Measurements from ENCODE around the gene NUS1. TPM values are rescaled to one million over a fixed set of nuclear protein-coding genes. Genes with fewer than 3 reads are reported as not detected.

Gene NUS1
- total RNA-seq, 1 experiment from 2014 or later = 56.9 TPM

DNA sequence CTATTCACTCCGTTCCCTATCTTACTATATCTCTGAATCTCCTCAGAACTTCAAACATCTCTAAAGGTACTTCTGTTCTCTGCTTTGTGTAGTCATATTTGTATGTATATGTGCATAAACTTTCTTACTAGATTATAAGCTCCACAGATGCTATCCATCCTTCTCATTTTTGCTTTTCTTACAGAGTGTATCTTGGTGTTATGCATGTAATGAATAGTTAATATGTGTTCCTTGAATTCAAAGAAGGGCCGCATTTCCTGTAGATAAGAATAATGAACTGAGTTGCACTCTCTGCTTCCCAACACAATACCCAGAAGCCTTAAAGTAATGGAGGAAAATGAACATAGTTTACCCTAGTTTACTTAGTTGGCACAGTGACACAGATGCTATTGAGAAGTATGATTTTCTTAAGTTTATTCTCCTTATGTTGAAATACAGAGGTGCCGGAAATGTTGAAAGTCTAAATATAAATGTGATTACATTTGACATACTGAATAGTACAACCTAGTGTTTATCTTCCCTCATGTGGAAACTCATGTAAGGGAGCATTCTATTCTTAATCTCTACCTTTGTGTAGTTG lies 6.0 kb downstream of the NUS1 start:
- H3K36me3 Mint-ChIP-seq (ENCODE audit: insufficient read depth in 1 of 3, low read depth in 3 of 3) = peaks cover 4 to 6% (median 6%) of the 10 kb centered on the region in 3 experiments; a peak in 6 of 7 replicates
- Histone ChIP-seq H4K5ac (ENCODE audit: insufficient read length, low read depth, low read length) (no peak overlapping the region), H2BK20ac (ENCODE audit: low read depth, low read length, poor library complexity, severe bottlenecking) (no peak overlapping the region), H4K20me1 (ENCODE audit: control insufficient read depth, insufficient read depth, insufficient read length) (no peaks in the 10 kb centered on the region), H3K27ac (ENCODE audit: insufficient read length, low read depth, low read length) (no peak overlapping the region), H3K23ac (ENCODE audit: insufficient read length, low read depth, low read length) (no peak overlapping the region), H3K14ac (ENCODE audit: insufficient read depth, low read length) (no peak overlapping the region), H3K18ac (ENCODE audit: insufficient read length, low read depth, low read length) (no peak overlapping the region), H3K79me1 (ENCODE audit: insufficient read depth, low read depth, low read length, poor library complexity, severe bottlenecking) (peaks cover 8% of the 10 kb centered on the region), H3K79me2 (ENCODE audit: insufficient read depth, low read length) (peaks cover 60% of the 10 kb centered on the region), H2BK5ac (ENCODE audit: insufficient read length, low read length) (no peak overlapping the region), H3K23me2 (ENCODE audit: insufficient read length, low read depth, low read length, poor library complexity, severe bottlenecking) (peaks cover 3% of the 10 kb centered on the region), H2BK15ac (ENCODE audit: low read depth, low read length) (no peak overlapping the region), H3K4me1 (ENCODE audit: insufficient read depth, low read length) (no peaks in the 10 kb centered on the region; the same call in 1 of the 2 replicates), H3K9ac (ENCODE audit: extremely low read depth, insufficient read length, low read length) (no peak overlapping the region), H2BK12ac (ENCODE audit: insufficient read length, low read depth, low read length) (no peak overlapping the region), H3K4me2 (ENCODE audit: insufficient read depth, insufficient read length, low read length) (no peak overlapping the region), H4K91ac (ENCODE audit: insufficient read length, low read depth, low read length) (no peak overlapping the region), H3K27me3 (ENCODE audit: insufficient read depth, low read length) (no peaks in the 10 kb centered on the region), H3K9me3 (ENCODE audit: control insufficient read depth, low read depth, low read length) (no peaks in the 10 kb centered on the region), H3K4ac (ENCODE audit: low read depth, low read length) (no peak overlapping the region), H2BK120ac (ENCODE audit: low read depth, low read length, poor library complexity, severe bottlenecking) (no peak overlapping the region), H2AFZ (ENCODE audit: low read length) (no peak overlapping the region), H3T11ph (ENCODE audit: low read length) (no peak overlapping the region), H2AK5ac (ENCODE audit: insufficient read length, low read length) (no peak overlapping the region), H3K56ac (ENCODE audit: insufficient read length, low read depth, low read length) (no peak overlapping the region), H4K8ac (replicated peaks; ENCODE audit: insufficient read length, low read depth, low read length) (no peak overlapping the region)
- no peak overlapping the region for H3K4me3 Mint-ChIP-seq
- peaks cover 23 to 26% of the 10 kb centered on the region in 2 experiments for H3K4me1 Mint-ChIP-seq
- H3K9me3 Mint-ChIP-seq = no peaks in the 10 kb centered on the region
- H3K27ac Mint-ChIP-seq = no peak overlapping the region
- no peak for DNase-seq
- TF ChIP-seq, protein P1, sequence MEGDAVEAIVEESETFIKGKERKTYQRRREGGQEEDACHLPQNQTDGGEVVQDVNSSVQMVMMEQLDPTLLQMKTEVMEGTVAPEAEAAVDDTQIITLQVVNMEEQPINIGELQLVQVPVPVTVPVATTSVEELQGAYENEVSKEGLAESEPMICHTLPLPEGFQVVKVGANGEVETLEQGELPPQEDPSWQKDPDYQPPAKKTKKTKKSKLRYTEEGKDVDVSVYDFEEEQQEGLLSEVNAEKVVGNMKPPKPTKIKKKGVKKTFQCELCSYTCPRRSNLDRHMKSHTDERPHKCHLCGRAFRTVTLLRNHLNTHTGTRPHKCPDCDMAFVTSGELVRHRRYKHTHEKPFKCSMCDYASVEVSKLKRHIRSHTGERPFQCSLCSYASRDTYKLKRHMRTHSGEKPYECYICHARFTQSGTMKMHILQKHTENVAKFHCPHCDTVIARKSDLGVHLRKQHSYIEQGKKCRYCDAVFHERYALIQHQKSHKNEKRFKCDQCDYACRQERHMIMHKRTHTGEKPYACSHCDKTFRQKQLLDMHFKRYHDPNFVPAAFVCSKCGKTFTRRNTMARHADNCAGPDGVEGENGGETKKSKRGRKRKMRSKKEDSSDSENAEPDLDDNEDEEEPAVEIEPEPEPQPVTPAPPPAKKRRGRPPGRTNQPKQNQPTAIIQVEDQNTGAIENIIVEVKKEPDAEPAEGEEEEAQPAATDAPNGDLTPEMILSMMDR (conservative IDR thresholded peaks at IDR 0.05) = no peak
- H3K27me3 Mint-ChIP-seq (ENCODE audit: low read depth) = no peaks in the 10 kb centered on the region
- WGBS (ENCODE audit: extremely low coverage, insufficient read length, low lambda C conversion rate) = no CpG with 5 or more reads among the region's 3 CpGs

Measured in H9 (cell line).